GM20000 (cell line): ENCODE measurements around the gene ADGRV1.
A peak's percentile ranks its signal among the peaks of the same experiment; 100 is the strongest.

Experiments
- DNase-seq: peaks from one replicate; pipeline ENCODE4 v3.0.0; 2012; ENCODE audit warnings: low spot score
- TF ChIP-seq, protein P1 (sequence below): IDR thresholded peaks from 2 replicates; pipeline ENCODE4 v1.5.1; 2012; ENCODE audit warnings: mild to moderate bottlenecking, control low read depth; ENCODE audit errors: extremely low read depth, missing control alignments

ADGRV1 gene

DNA sequence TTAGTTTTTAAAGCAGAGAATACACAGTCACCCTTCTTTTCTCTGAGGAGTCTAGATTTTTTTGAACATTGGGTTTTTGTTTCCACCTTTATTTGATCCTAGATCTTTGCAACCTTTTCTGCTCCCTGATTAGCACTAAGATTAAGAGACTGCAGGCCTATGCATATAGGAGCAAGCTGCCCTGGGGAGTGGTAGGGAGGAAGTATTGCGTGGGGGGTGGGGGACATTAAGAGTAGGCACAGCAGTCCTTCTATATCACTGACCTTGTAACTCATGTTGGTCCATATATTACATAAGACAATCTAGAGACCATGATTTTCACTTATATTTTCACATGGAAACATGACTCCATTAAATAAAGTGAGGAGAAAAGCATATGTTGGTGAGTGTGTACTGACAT is 149.1 kb downstream of the ADGRV1 start:
- TF ChIP-seq, protein P1, sequence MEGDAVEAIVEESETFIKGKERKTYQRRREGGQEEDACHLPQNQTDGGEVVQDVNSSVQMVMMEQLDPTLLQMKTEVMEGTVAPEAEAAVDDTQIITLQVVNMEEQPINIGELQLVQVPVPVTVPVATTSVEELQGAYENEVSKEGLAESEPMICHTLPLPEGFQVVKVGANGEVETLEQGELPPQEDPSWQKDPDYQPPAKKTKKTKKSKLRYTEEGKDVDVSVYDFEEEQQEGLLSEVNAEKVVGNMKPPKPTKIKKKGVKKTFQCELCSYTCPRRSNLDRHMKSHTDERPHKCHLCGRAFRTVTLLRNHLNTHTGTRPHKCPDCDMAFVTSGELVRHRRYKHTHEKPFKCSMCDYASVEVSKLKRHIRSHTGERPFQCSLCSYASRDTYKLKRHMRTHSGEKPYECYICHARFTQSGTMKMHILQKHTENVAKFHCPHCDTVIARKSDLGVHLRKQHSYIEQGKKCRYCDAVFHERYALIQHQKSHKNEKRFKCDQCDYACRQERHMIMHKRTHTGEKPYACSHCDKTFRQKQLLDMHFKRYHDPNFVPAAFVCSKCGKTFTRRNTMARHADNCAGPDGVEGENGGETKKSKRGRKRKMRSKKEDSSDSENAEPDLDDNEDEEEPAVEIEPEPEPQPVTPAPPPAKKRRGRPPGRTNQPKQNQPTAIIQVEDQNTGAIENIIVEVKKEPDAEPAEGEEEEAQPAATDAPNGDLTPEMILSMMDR: no peak
- no peak for DNase-seq

DNA sequence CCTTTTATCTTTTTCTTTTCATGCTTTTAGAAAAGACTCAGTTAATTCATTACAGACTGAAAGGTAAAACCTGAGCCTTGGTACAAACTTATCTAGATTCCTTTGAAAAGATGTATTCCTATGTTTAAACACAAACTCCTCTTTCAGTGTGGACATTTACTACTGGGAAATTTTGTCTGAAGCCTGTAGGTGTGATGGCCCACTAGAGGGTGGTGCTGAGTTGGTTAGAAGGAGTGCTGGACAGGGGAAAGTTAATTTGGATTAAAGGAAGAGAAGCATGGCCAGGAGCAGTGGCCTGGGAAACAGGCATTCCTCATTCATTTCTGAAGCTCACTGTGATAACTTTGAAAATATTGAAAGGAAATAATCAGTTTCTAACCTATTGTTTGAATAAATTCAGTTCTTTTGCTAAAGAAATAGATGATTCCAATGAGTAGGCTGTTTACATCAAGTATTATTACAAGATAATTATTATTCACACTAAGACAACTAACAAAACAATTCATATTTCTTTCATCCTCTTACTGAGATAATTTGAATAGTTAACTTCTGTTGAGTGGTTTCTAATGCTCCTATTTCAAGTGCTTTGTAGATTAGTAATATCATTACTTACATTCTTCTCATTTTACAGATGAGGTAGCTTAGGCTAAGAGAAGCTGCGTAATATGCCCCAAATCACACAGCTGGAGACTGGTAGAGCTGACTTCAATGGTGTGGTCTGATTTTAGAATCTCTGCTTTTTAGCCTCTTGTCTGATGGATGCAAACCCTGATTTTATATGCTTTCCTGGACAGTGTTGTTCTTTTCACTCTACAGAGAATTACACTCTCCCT is 150.9 kb downstream of the ADGRV1 start:
- peak; percentile 34 for DNase-seq
- TF ChIP-seq, protein P1: peak; percentile 44

DNA sequence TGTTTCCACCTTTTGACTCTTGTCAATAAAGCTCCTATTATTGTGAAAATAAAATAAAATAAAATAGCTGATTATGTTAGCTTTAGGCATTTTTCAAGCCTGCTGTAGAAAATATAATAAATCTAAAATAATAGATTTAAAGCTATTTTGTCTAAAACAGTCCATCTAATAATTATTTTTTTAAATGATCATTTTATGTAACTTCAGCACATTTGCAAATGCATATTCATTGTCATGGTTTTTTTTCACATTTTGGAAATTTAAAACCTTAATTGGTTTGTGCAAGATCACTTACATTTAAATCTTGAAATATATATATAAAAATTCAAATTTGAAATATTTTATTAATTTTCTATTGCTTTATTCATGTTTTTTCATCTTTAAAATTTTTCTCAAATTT is 159.8 kb downstream of the ADGRV1 start:
- TF ChIP-seq, protein P1: no peak

DNA sequence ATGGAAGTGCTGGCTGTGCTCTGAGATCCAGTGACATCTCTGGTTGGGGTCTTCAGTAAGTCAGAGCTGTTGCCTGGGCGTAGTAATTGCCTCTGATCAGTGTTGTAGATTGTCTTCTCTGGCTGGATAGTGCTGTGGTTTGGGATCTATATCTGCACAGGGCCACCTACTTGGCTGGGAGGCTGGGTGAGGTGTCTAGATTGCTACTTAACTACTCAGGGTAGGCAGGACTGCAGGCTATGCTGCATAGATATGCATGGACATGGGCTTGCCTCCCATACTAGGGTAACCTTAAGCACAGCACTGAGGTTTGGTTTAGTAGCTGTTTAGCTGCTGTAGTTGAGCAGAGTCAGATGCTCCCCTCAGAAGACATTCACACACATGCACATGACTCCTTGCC is 181.0 kb downstream of the ADGRV1 start:
- TF ChIP-seq, protein P1: no peak
- no peak for DNase-seq

More for the DNA sequence above, 159.8 kb downstream of the ADGRV1 start:
- DNase-seq: no peak

DNA sequence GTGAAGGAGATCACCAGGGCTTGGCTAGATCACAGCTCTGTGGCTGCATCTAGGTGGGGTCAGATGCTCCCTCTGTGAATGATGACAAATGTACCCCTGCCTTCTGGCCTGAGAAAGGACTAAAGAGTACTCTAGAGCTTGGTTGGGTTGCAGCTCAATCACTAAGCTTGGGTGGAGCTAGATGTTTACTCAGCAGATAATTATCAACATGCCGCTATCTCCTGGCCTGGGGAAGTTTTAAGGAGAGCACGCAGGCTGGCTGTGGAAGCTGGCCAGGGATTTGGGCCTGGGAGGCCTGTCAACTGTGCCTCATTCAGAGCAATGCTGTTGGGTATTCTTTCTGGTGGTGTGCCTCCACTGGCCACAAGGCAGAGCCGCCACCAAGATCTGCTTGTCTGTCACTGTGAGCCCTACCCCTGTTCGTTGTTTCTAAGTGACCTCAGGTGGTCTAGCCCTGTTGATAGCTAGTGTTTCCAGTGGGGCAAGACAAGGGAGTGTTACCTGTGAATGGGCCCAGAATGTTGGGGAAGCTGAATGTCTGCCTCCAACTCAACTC is 181.7 kb downstream of the ADGRV1 start:
- DNase-seq: no peak
- TF ChIP-seq, protein P1: no peak

DNA sequence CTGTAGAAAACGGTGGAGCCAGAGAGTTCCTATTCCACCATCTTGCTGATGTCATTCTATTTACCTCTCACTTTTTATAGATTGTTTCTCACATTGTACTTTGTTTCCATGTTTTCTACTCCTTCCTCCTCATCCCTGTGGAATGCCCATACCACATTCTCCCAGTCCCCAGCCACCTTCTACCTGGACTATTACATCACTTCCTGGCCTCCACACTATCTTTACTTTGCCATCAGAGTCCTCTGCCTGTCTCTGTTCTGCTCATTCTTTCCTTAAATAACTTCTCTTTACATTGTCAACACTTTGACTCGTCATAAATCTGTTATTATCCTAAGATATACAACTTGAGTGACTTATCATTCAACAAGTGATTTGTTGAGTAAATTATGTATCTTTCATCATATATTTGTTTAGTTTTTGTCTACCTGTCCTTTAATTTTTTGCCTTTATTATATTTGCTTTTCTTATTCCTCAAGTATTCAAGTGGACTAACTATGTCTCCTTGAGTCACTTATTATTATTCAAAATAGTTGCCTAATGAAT is 182.5 kb downstream of the ADGRV1 start:
- no peak for DNase-seq
- TF ChIP-seq, protein P1: no peak

DNA sequence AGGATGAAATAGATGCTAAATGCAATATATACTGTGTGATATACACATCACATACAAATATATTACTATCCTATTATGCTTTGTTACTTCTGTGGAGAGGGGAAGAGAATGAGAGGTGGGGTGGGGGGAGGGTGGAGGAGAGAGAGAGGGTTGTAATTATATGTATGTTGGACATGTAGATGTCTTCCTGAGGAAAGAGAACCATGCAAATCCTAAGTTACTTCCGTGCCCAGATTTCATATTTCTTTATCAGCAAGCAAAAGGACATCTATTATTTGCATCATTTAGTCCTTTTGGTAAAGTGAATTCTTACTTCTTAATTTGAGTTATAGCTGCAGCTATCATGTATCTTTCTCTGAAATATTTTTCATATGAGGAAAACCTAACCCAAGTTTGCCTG is 187.5 kb downstream of the ADGRV1 start:
- TF ChIP-seq, protein P1: no peak

More for the DNA sequence above, 187.5 kb downstream of the ADGRV1 start:
- no peak for DNase-seq
